Activated naive CD4-positive, alpha-beta T cell treated with anti-CD3 and anti-CD28 coated beads, Interleukin-2, amount 50 U/mL, for 24 hours (primary cell): ENCODE results near the gene C19orf81.

Experiments
- H3K27ac Mint-ChIP-seq: one replicate; pipeline ENCODE4 v1.8.0; 2021; ENCODE audit warnings: mild to moderate bottlenecking, mixed read lengths
- H3K27me3 Mint-ChIP-seq: one replicate; pipeline ENCODE4 v1.8.0; 2021; ENCODE audit warnings: mixed read lengths
- H3K36me3 Mint-ChIP-seq: one replicate; pipeline ENCODE4 v1.8.0; 2021; ENCODE audit warnings: mixed read lengths
- H3K4me1 Mint-ChIP-seq: one replicate; pipeline ENCODE4 v1.8.0; 2021; ENCODE audit warnings: mixed read lengths
- H3K4me3 Mint-ChIP-seq: one replicate; pipeline ENCODE4 v1.8.0; 2021; ENCODE audit warnings: mild to moderate bottlenecking, mixed read lengths
- H3K9me3 Mint-ChIP-seq: one replicate; pipeline ENCODE4 v1.8.0; 2021; ENCODE audit warnings: mixed read lengths

C19orf81 gene

GRCh38 chr19:50678323-50678722 is 29.1 kb downstream of the C19orf81 start:
- no peaks in the 10 kb centered on the region for H3K9me3 Mint-ChIP-seq
- peaks cover 37% of the 10 kb centered on the region for H3K27me3 Mint-ChIP-seq
- peak overlapping the region; percentile 23 for H3K27ac Mint-ChIP-seq
- H3K36me3 Mint-ChIP-seq = no peaks in the 10 kb centered on the region
- H3K4me1 Mint-ChIP-seq = peaks cover 9% of the 10 kb centered on the region
- no peak overlapping the region for H3K4me3 Mint-ChIP-seq

- H3K36me3 Mint-ChIP-seq = no peaks in the 10 kb centered on the region
- H3K4me1 Mint-ChIP-seq = peaks cover 9% of the 10 kb centered on the region
- no peaks in the 10 kb centered on the region for H3K9me3 Mint-ChIP-seq
- no peak overlapping the region for H3K4me3 Mint-ChIP-seq
- peaks cover 37% of the 10 kb centered on the region for H3K27me3 Mint-ChIP-seq
- no peak overlapping the region for H3K27ac Mint-ChIP-seq
Measured at GRCh38 chr19:50679177-50680125, 30.2 kb downstream of the C19orf81 start.

GRCh38 chr19:50686310-50687032 is 37.2 kb downstream of the C19orf81 start:
- H3K27ac Mint-ChIP-seq = no peak overlapping the region
- no peaks in the 10 kb centered on the region for H3K36me3 Mint-ChIP-seq
- no peak overlapping the region for H3K4me3 Mint-ChIP-seq
- H3K4me1 Mint-ChIP-seq = no peaks in the 10 kb centered on the region
- H3K9me3 Mint-ChIP-seq = no peaks in the 10 kb centered on the region
- H3K27me3 Mint-ChIP-seq = peaks cover 43% of the 10 kb centered on the region

GRCh38 chr19:50688766-50689165 is 39.5 kb downstream of the C19orf81 start:
- Mint-ChIP-seq H3K4me3 (no peak overlapping the region), H3K27me3 (peaks cover 51% of the 10 kb centered on the region), H3K27ac (no peak overlapping the region), H3K4me1 (no peaks in the 10 kb centered on the region), H3K36me3 (no peaks in the 10 kb centered on the region), H3K9me3 (no peaks in the 10 kb centered on the region)

GRCh38 chr19:50690439-50690838 is 41.2 kb downstream of the C19orf81 start:
- H3K4me1 Mint-ChIP-seq = no peaks in the 10 kb centered on the region
- no peak overlapping the region for H3K4me3 Mint-ChIP-seq
- no peaks in the 10 kb centered on the region for H3K36me3 Mint-ChIP-seq
- H3K27ac Mint-ChIP-seq = no peak overlapping the region
- peaks cover 46% of the 10 kb centered on the region for H3K27me3 Mint-ChIP-seq
- no peaks in the 10 kb centered on the region for H3K9me3 Mint-ChIP-seq

- peaks cover 50% of the 10 kb centered on the region for H3K27me3 Mint-ChIP-seq
- no peak overlapping the region for H3K4me3 Mint-ChIP-seq
- no peaks in the 10 kb centered on the region for H3K9me3 Mint-ChIP-seq
- H3K36me3 Mint-ChIP-seq = no peaks in the 10 kb centered on the region
- H3K4me1 Mint-ChIP-seq = no peaks in the 10 kb centered on the region
- H3K27ac Mint-ChIP-seq = no peak overlapping the region
Measured at GRCh38 chr19:50693064-50693975, 44.1 kb downstream of the C19orf81 start.

- Mint-ChIP-seq H3K36me3 (no peaks in the 10 kb centered on the region), H3K27ac (no peak overlapping the region), H3K4me1 (no peaks in the 10 kb centered on the region), H3K27me3 (peaks cover 48% of the 10 kb centered on the region), H3K4me3 (no peak overlapping the region), H3K9me3 (no peaks in the 10 kb centered on the region)
Measured at GRCh38 chr19:50694815-50695145, 45.5 kb downstream of the C19orf81 start.

GRCh38 chr19:50695251-50696093 is 46.2 kb downstream of the C19orf81 start:
- H3K4me3 Mint-ChIP-seq = no peak overlapping the region
- H3K4me1 Mint-ChIP-seq = no peaks in the 10 kb centered on the region
- no peak overlapping the region for H3K27ac Mint-ChIP-seq
- peaks cover 47% of the 10 kb centered on the region for H3K27me3 Mint-ChIP-seq
- no peaks in the 10 kb centered on the region for H3K9me3 Mint-ChIP-seq
- no peaks in the 10 kb centered on the region for H3K36me3 Mint-ChIP-seq

GRCh38 chr19:50696094-50696483 is 46.8 kb downstream of the C19orf81 start:
- Mint-ChIP-seq H3K27ac (no peak overlapping the region), H3K4me3 (no peak overlapping the region), H3K9me3 (no peaks in the 10 kb centered on the region), H3K4me1 (no peaks in the 10 kb centered on the region), H3K36me3 (no peaks in the 10 kb centered on the region), H3K27me3 (peaks cover 45% of the 10 kb centered on the region)

GRCh38 chr19:50697414-50698124 is 48.3 kb downstream of the C19orf81 start:
- Mint-ChIP-seq H3K4me1 (no peaks in the 10 kb centered on the region), H3K27me3 (peaks cover 36% of the 10 kb centered on the region), H3K27ac (no peak overlapping the region), H3K36me3 (no peaks in the 10 kb centered on the region), H3K9me3 (no peaks in the 10 kb centered on the region), H3K4me3 (no peak overlapping the region)

- H3K4me1 Mint-ChIP-seq = no peaks in the 10 kb centered on the region
- no peak overlapping the region for H3K4me3 Mint-ChIP-seq
- H3K9me3 Mint-ChIP-seq = no peaks in the 10 kb centered on the region
- H3K36me3 Mint-ChIP-seq = no peaks in the 10 kb centered on the region
- no peak overlapping the region for H3K27ac Mint-ChIP-seq
- peaks cover 43% of the 10 kb centered on the region for H3K27me3 Mint-ChIP-seq
Measured at GRCh38 chr19:50701367-50701985, 52.2 kb downstream of the C19orf81 start.

GRCh38 chr19:50702158-50702870 is 53.1 kb downstream of the C19orf81 start:
- Mint-ChIP-seq H3K4me1 (no peaks in the 10 kb centered on the region), H3K9me3 (no peaks in the 10 kb centered on the region), H3K36me3 (no peaks in the 10 kb centered on the region), H3K4me3 (no peak overlapping the region), H3K27me3 (peaks cover 44% of the 10 kb centered on the region), H3K27ac (no peak overlapping the region)
